Keratinocyte (primary cell): ENCODE results near the gene PRKAR1B.

Source experiments
- CTCF ChIP-seq, 3 experiments: IDR thresholded peaks in 1 of 3; conservative IDR thresholded peaks in 1 of 3; optimal IDR thresholded peaks in 1 of 3; 2 replicates in 2 of 3; 3 replicates in 1 of 3; pipeline versions ENCODE3 to v1.5.1; 2011; ENCODE audit warnings: low read length in 3 of 3, mild to moderate bottlenecking in 3 of 3, moderate library complexity in 2 of 3, control low read depth in 1 of 3, inconsistent platforms in 1 of 3; ENCODE audit not compliant: insufficient read depth in 2 of 3; ENCODE audit errors: extremely low read depth in 1 of 3
- EZH2 ChIP-seq: IDR thresholded peaks from one replicate; pipeline ENCODE4 v1.6.1; 2012; ENCODE audit warnings: inconsistent platforms, mild to moderate bottlenecking, low read length, moderate library complexity

DNA sequence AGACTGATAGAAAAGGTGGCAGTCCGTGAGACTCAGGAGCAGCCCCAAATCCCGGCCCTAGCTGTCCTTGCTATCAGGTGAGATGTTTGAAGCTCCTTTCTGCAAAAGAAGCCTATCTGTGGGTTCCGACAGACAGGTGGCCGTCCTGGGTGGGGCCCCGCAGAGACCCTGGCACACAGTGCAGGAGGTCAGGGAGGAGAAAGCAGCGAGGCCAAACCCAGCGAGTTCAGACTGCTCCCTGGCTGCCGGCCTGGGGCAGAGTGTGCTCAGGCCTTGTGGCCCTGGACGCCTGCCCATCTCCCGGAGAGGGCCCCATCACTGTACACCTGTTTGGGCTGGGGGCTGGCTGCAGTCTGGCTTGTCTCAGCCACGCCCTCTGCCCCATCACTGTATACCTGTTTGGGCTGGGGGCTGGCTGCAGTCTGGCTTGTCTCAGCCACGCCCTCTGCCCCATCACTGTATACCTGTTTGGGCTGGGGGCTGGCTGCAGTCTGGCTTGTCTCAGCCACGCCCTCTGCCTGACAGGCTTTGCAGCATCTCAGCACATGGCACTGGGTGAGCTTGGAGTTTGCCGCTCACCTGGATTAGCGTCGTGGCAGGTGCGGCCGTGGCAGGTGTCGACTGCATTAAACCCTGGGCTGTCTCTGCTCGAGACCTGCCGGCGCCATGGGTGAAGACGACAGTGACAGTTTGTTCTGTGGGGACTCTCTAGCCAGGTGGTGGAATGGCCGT is 11.8 kb upstream of the PRKAR1B start:
- TF ChIP-seq CTCF (optimal IDR thresholded peaks at IDR 0.05 in 1 of 3, IDR thresholded peaks at IDR 0.05 in 1 of 3, conservative IDR thresholded peaks at IDR 0.05 in 1 of 3; ENCODE audit: extremely low read depth in 1 of 3, insufficient read depth in 2 of 3, low read length in 3 of 3) (no peak), EZH2 (no peak)
